Progenitor cell of endocrine pancreas (in vitro differentiated cells): ENCODE results near the gene IRF4. TPM values are rescaled to one million over a fixed set of nuclear protein-coding genes. Genes with fewer than 3 reads are reported as not detected.

Experiments used
- DNase-seq: peaks from one replicate; pipeline ENCODE4 v3.0.0; 2021; ENCODE audit warnings: low spot score; ENCODE audit not compliant: unreplicated experiment
- H3K27ac Mint-ChIP-seq: 2 replicates; pipeline ENCODE4 v1.8.0; 2021; ENCODE audit warnings: mild to moderate bottlenecking, moderate library complexity, mixed read lengths
- H3K27me3 Mint-ChIP-seq: 2 replicates; pipeline ENCODE4 v1.8.0; 2021; ENCODE audit warnings: mixed read lengths
- H3K36me3 Mint-ChIP-seq: 2 replicates; pipeline ENCODE4 v1.8.0; 2022; ENCODE audit warnings: mixed read lengths; ENCODE audit not compliant: insufficient read depth
- H3K4me1 Mint-ChIP-seq: 2 replicates; pipeline ENCODE4 v1.8.0; 2021; ENCODE audit warnings: low read depth, mixed read lengths
- H3K4me3 Mint-ChIP-seq: 2 replicates; pipeline ENCODE4 v1.8.0; 2021; ENCODE audit warnings: low read depth, mild to moderate bottlenecking, moderate library complexity, mixed read lengths
- H3K9me3 Mint-ChIP-seq: 2 replicates; pipeline ENCODE4 v1.8.0; 2021; ENCODE audit warnings: low read depth, mixed read lengths
- CTCF ChIP-seq: fragments of 200-600 bp; sonication (generic); IDR thresholded peaks from one replicate; pipeline ENCODE4 v1.5.0; 2021; ENCODE audit warnings: antibody characterized with exemption, mild to moderate bottlenecking; ENCODE audit not compliant: unreplicated experiment
- total RNA-seq: library from RNA; stranded (reverse); gene quantifications from 2 replicates; pipeline ENCODE4 v1.2.1, GENCODE V29; 2021

IRF4 gene
- total RNA-seq, 1 donor from 2014 or later = not detected

- H3K27ac Mint-ChIP-seq = no peak overlapping the region
- no peaks in the 10 kb centered on the region for H3K36me3 Mint-ChIP-seq
- no peak for TF ChIP-seq CTCF
- no peak for DNase-seq
- no peak overlapping the region for H3K4me3 Mint-ChIP-seq
- peaks cover 5% of the 10 kb centered on the region for H3K27me3 Mint-ChIP-seq
- H3K9me3 Mint-ChIP-seq = peaks cover 6% of the 10 kb centered on the region
- no peaks in the 10 kb centered on the region for H3K4me1 Mint-ChIP-seq
These were observed 56.0 kb downstream of the IRF4 start for GRCh38 chr6:447381-448165.

GRCh38 chr6:448296-449056 is 56.9 kb downstream of the IRF4 start:
- peak overlapping the region; percentile 69 for H3K27ac Mint-ChIP-seq
- no peaks in the 10 kb centered on the region for H3K36me3 Mint-ChIP-seq
- no peak overlapping the region for H3K4me3 Mint-ChIP-seq
- H3K27me3 Mint-ChIP-seq = peaks cover 8% of the 10 kb centered on the region
- peaks cover 6% of the 10 kb centered on the region for H3K9me3 Mint-ChIP-seq
- DNase-seq = no peak
- no peak for TF ChIP-seq CTCF
- H3K4me1 Mint-ChIP-seq = no peaks in the 10 kb centered on the region

- Mint-ChIP-seq H3K4me1 (no peaks in the 10 kb centered on the region), H3K27ac (no peak overlapping the region), H3K36me3 (no peaks in the 10 kb centered on the region), H3K4me3 (no peak overlapping the region), H3K27me3 (peaks cover 4% of the 10 kb centered on the region), H3K9me3 (peaks cover 6% of the 10 kb centered on the region)
- TF ChIP-seq CTCF = no peak
- no peak for DNase-seq
These were observed 57.5 kb downstream of the IRF4 start for GRCh38 chr6:449057-449430.

- no peak for DNase-seq
- peaks cover 6% of the 10 kb centered on the region for H3K9me3 Mint-ChIP-seq
- no peaks in the 10 kb centered on the region for H3K4me1 Mint-ChIP-seq
- no peak for TF ChIP-seq CTCF
- H3K36me3 Mint-ChIP-seq = no peaks in the 10 kb centered on the region
- H3K27me3 Mint-ChIP-seq = peaks cover 4% of the 10 kb centered on the region
- no peak overlapping the region for H3K27ac Mint-ChIP-seq
- no peak overlapping the region for H3K4me3 Mint-ChIP-seq
These were observed 58.2 kb downstream of the IRF4 start for GRCh38 chr6:449486-450419.

- peaks cover 6% of the 10 kb centered on the region for H3K9me3 Mint-ChIP-seq
- H3K27ac Mint-ChIP-seq = no peak overlapping the region
- H3K36me3 Mint-ChIP-seq = no peaks in the 10 kb centered on the region
- no peak for TF ChIP-seq CTCF
- DNase-seq = no peak
- no peak overlapping the region for H3K4me3 Mint-ChIP-seq
- no peaks in the 10 kb centered on the region for H3K4me1 Mint-ChIP-seq
- peaks cover 2% of the 10 kb centered on the region for H3K27me3 Mint-ChIP-seq
These were observed 59.8 kb downstream of the IRF4 start for GRCh38 chr6:451336-451735.
